B cell (primary cell): Measurements from ENCODE around the gene ARHGAP29. TPM values are rescaled to one million over a fixed set of nuclear protein-coding genes. Genes with fewer than 3 reads are reported as not detected.

Experiments
- ATAC-seq: fragments of 200-7000 bp; cut with Tn5 transposase; one replicate; pipeline ENCODE4 v1.10.0; 2021; ENCODE audit warnings: low read depth, mild to moderate bottlenecking, moderate number of reproducible peaks, moderate library complexity
- CTCF ChIA-PET: fragments of 350-600 bp; sonication (Branson Sonifier 250); formaldehyde crosslinking; loops from one replicate; lab custom pipeline; 2021; ENCODE audit warnings: antibody characterized with exemption, inconsistent platforms; lab: Charles Lee
- POLR2A ChIA-PET: fragments of 350-600 bp; sonication (Branson Sonifier 250); formaldehyde crosslinking; loops from one replicate; lab custom pipeline; 2021; ENCODE audit warnings: antibody characterized with exemption; lab: Charles Lee
- DNase-seq: peaks from one replicate; pipeline ENCODE4 v3.0.0; 2013
- H2AFZ ChIP-seq: 2 replicates; pipeline ENCODE4 v1.6.1; 2012; ENCODE audit warnings: mild to moderate bottlenecking, low read depth, low read length; ENCODE audit not compliant: insufficient read depth, poor library complexity, severe bottlenecking
- H3K27ac ChIP-seq, 2 donors: 1 replicate in 1 of 2; 2 replicates in 1 of 2; pipeline ENCODE4 v1.5.1; 2012 to 2013; ENCODE audit warnings: low read length in 2 of 2, mild to moderate bottlenecking in 2 of 2, moderate library complexity in 1 of 2
- H3K27me3 ChIP-seq, 4 experiments: fragments of 200-600 bp in 1 of 4; sonication (generic) in 1 of 4; replicated peaks in 1 of 4; 1 replicate in 2 of 4; 2 replicates in 2 of 4; pipeline versions ENCODE4 v1.6.1 to v1.7.0; 2013 to 2016; ENCODE audit warnings: low read length in 3 of 4, mild to moderate bottlenecking in 2 of 4, mixed read lengths in 1 of 4, moderate library complexity in 1 of 4; ENCODE audit not compliant: insufficient read depth in 4 of 4, control insufficient read depth in 3 of 4; ENCODE audit errors: control extremely low read depth in 1 of 4
- H3K36me3 ChIP-seq, 2 experiments: replicated peaks in 1 of 2; 1 replicate in 1 of 2; 2 replicates in 1 of 2; pipeline versions ENCODE4 v1.6.1 to v1.7.1; 2013; ENCODE audit warnings: low read length in 1 of 2; ENCODE audit not compliant: insufficient read depth in 2 of 2, control insufficient read depth in 1 of 2; ENCODE audit errors: control extremely low read depth in 1 of 2, extremely low read depth in 1 of 2
- H3K4me1 ChIP-seq, 2 donors: fragments of 200-600 bp in 1 of 2; sonication (generic) in 1 of 2; 1 replicate in 1 of 2; 2 replicates in 1 of 2; pipeline versions ENCODE4 v1.5.1 to v1.6.1; 2013 to 2017; ENCODE audit warnings: low read length in 2 of 2; ENCODE audit not compliant: control insufficient read depth in 2 of 2, insufficient read depth in 2 of 2
- H3K4me2 ChIP-seq: replicated peaks from 2 replicates; pipeline ENCODE3; 2012; ENCODE audit warnings: mild to moderate bottlenecking, low read depth, low read length; ENCODE audit not compliant: poor library complexity, severe bottlenecking
- H3K4me3 ChIP-seq, 5 experiments: fragments of 200-600 bp in 1 of 5; sonication (generic) in 1 of 5; 1 replicate in 3 of 5; 2 replicates in 2 of 5; pipeline versions ENCODE4 v1.5.1 to v1.7.0; 2011 to 2016; ENCODE audit warnings: low read length in 4 of 5, mild to moderate bottlenecking in 4 of 5, low read depth in 2 of 5, control low read depth in 1 of 5, moderate library complexity in 1 of 5; ENCODE audit not compliant: insufficient read depth in 1 of 5; ENCODE audit errors: control extremely low read depth in 1 of 5, extremely low read depth in 1 of 5
- H3K79me2 ChIP-seq: fragments of 200-600 bp; sonication (generic); one replicate; pipeline ENCODE4 v1.6.0; 2016; ENCODE audit warnings: low read length; ENCODE audit not compliant: control insufficient read depth, insufficient read depth
- H3K9ac ChIP-seq: fragments of 200-600 bp; sonication (generic); 2 replicates; pipeline ENCODE4 v1.6.1; 2017; ENCODE audit warnings: mild to moderate bottlenecking, low read length, moderate library complexity
- H3K9me3 ChIP-seq, 3 donors: one replicate each; pipeline versions ENCODE4 v1.6.1 to v1.7.1; 2013; ENCODE audit warnings: low read length in 2 of 3; ENCODE audit not compliant: control insufficient read depth in 2 of 3, insufficient read depth in 1 of 3; ENCODE audit errors: control extremely low read depth in 1 of 3
- H4K20me1 ChIP-seq: 2 replicates; pipeline ENCODE4 v1.6.0; 2012; ENCODE audit warnings: mild to moderate bottlenecking, low read length; ENCODE audit not compliant: insufficient read depth, control insufficient read depth, poor library complexity, severe bottlenecking
- H3K27ac Mint-ChIP-seq: one replicate; pipeline ENCODE4 v1.8.0; 2021; ENCODE audit warnings: mixed read lengths
- H3K27me3 Mint-ChIP-seq: one replicate; pipeline ENCODE4 v1.8.0; 2021; ENCODE audit warnings: mixed read lengths
- H3K4me1 Mint-ChIP-seq: one replicate; pipeline ENCODE4 v1.8.0; 2021; ENCODE audit warnings: mixed read lengths
- H3K4me3 Mint-ChIP-seq: one replicate; pipeline ENCODE4 v1.8.0; 2021; ENCODE audit warnings: mixed read lengths
- H3K9me3 Mint-ChIP-seq: one replicate; pipeline ENCODE4 v1.8.0; 2022; ENCODE audit warnings: mixed read lengths; ENCODE audit not compliant: insufficient read depth
- EZH2 ChIP-seq: IDR thresholded peaks from 2 replicates; pipeline ENCODE4 v1.6.1; 2012; ENCODE audit warnings: borderline replicate concordance, low read depth, mild to moderate bottlenecking, moderate library complexity, low read length; ENCODE audit not compliant: insufficient read depth, poor library complexity, severe bottlenecking
- WGBS: methylation state at CpG from one replicate; pipeline ENCODE4 v1.1.5; 2013; ENCODE audit warnings: missing lambda C conversion rate; ENCODE audit not compliant: insufficient coverage; 5-methylcytosine and 5-hydroxymethylcytosine counted together
- intact Hi-C: fragments of 100-400 bp; cut with micrococcal nuclease; formaldehyde crosslinking; loops from one replicate; pipeline ENCODE4 v1.10.0; 2022
- polyA plus RNA-seq: library from polyadenylated mRNA; depleted of rRNA; stranded (reverse); fragments of >200 nt; gene quantifications from 2 replicates; pipeline ENCODE4 v1.2.3, GENCODE V29; 2012
- total RNA-seq, 2 donors: library from RNA; stranded (reverse); fragments of 120-200 nt in 1 of 2; gene quantifications; 1 replicate in 1 of 2; 2 replicates in 1 of 2; pipeline versions ENCODE4 v1.2.3 to v1.2.4, GENCODE V29; 2013 to 2022
- TF ChIP-seq, protein P1 (sequence below): fragments of 200-600 bp; IDR thresholded peaks from one replicate; pipeline ENCODE4 v1.8.0; 2022; ENCODE audit warnings: antibody characterized with exemption, mild to moderate bottlenecking

Gene ARHGAP29
- total and polyA plus RNA-seq, 2 donors (not counting 1 experiment from before 2014, with no cell fraction given), result not detected

GRCh38 chr1:94257444-94257843 lies 20.1 kb upstream of the ARHGAP29 start:
- ChIA-PET CTCF (no interaction called here), POLR2A (no interaction called here)
- Mint-ChIP-seq H3K27me3 (peaks cover 24% of the 10 kb centered on the region), H3K27ac (no peak overlapping the region), H3K4me1 (peaks cover 7% of the 10 kb centered on the region), H3K4me3 (no peak overlapping the region), H3K9me3 (no peaks in the 10 kb centered on the region)
- Histone ChIP-seq H3K4me1 (peaks cover 0 to 12% of the 10 kb centered on the region in 2 donors), H3K9me3 (peaks cover 0 to 2% (median 0%) of the 10 kb centered on the region in 3 donors), H3K36me3 (no peaks in the 10 kb centered on the region), H3K27ac (no peak overlapping the region), H3K79me2 (no peaks in the 10 kb centered on the region), H4K20me1 (no peaks in the 10 kb centered on the region), H3K4me2 (no peak overlapping the region), H2AFZ (no peak overlapping the region), H3K9ac (no peak overlapping the region), H3K27me3 (peaks cover 0 to 3% (median 0%) of the 10 kb centered on the region in 4 experiments), H3K4me3 (no peak overlapping the region)
- TF ChIP-seq EZH2, result no peak
- TF ChIP-seq, protein P1, sequence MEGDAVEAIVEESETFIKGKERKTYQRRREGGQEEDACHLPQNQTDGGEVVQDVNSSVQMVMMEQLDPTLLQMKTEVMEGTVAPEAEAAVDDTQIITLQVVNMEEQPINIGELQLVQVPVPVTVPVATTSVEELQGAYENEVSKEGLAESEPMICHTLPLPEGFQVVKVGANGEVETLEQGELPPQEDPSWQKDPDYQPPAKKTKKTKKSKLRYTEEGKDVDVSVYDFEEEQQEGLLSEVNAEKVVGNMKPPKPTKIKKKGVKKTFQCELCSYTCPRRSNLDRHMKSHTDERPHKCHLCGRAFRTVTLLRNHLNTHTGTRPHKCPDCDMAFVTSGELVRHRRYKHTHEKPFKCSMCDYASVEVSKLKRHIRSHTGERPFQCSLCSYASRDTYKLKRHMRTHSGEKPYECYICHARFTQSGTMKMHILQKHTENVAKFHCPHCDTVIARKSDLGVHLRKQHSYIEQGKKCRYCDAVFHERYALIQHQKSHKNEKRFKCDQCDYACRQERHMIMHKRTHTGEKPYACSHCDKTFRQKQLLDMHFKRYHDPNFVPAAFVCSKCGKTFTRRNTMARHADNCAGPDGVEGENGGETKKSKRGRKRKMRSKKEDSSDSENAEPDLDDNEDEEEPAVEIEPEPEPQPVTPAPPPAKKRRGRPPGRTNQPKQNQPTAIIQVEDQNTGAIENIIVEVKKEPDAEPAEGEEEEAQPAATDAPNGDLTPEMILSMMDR, result no peak
- DNase-seq, result no peak
- ATAC-seq, result no peak
- intact Hi-C loops, result no loop called here

GRCh38 chr1:94255476-94255875 lies 18.1 kb upstream of the ARHGAP29 start:
- no peak overlapping the region for H3K27ac Mint-ChIP-seq
- WGBS, result 33% methylated on average over 1 of the region's 2 CpGs
- DNase-seq (no peak), ATAC-seq (no peak)
- no peaks in the 10 kb centered on the region for H3K9me3 Mint-ChIP-seq
- Histone ChIP-seq H3K4me1 (peaks cover 0 to 3% of the 10 kb centered on the region in 2 donors), H3K27ac (no peak overlapping the region), H3K36me3 (no peaks in the 10 kb centered on the region), H4K20me1 (no peaks in the 10 kb centered on the region), H2AFZ (no peak overlapping the region), H3K4me3 (no peak overlapping the region), H3K79me2 (no peaks in the 10 kb centered on the region), H3K27me3 (peaks cover 0 to 3% (median 0%) of the 10 kb centered on the region in 4 experiments), H3K9me3 (peaks cover 0 to 2% (median 0%) of the 10 kb centered on the region in 3 donors), H3K4me2 (no peak overlapping the region), H3K9ac (no peak overlapping the region)
- H3K4me1 Mint-ChIP-seq, result peaks cover 1% of the 10 kb centered on the region
- CTCF ChIA-PET, result no interaction called here
- H3K4me3 Mint-ChIP-seq, result no peak overlapping the region
- H3K27me3 Mint-ChIP-seq, result peaks cover 32% of the 10 kb centered on the region
- TF ChIP-seq EZH2, result no peak
- TF ChIP-seq, protein P1, result no peak
- POLR2A ChIA-PET, result no interaction called here
- intact Hi-C loops, result no loop called here
